ENCODE results near the gene WAC.
"Not testable (repeated sequence)": the region's sequence is repeated elsewhere in the genome, so short reads cannot be mapped to it uniquely, and the experiment has no call there.

The WAC gene

DNA sequence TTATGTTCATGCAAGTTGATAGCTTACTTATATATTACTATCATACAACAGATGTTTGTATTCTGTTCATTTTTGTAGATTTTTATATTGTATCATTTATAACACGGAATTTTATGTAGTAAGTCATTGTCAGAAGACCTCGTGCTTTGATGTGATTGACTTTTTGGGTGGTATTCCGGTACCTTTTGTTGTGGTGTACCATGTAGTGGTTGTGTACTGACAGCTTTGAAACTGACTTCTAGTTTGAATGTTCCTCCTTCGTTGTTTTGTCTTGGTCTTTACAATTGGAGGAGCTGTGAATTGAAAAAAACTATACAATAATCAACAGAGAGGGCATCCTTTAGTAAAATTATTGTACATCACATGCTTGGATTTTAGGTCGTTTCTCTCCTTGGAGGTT lies 61.5 kb downstream of the WAC start:
- H3K36me3 ChIP-seq (ENCODE audit: control insufficient read depth, insufficient read depth, low read length), result peaks cover 20% of the 10 kb centered on the region

GRCh38 chr10:28595613-28596012 lies 62.7 kb downstream of the WAC start:
- Histone ChIP-seq H3K4me3 (ENCODE audit: low read depth, low read length) (no peak overlapping the region), H3K4me1 (ENCODE audit: control insufficient read depth, insufficient read depth, low read length) (no peaks in the 10 kb centered on the region), H3K27me3 (ENCODE audit: control insufficient read depth, insufficient read depth, low read length) (no peaks in the 10 kb centered on the region), H3K9ac (ENCODE audit: low read depth, low read length) (no peak overlapping the region), H3K9me3 (ENCODE audit: control insufficient read depth, insufficient read depth, low read length) (no peaks in the 10 kb centered on the region), H3K36me3 (ENCODE audit: control insufficient read depth, insufficient read depth, low read length) (peaks cover 12% of the 10 kb centered on the region)

More for the DNA sequence above, 61.5 kb downstream of the WAC start:
- no peak overlapping the region for H3K9ac ChIP-seq (ENCODE audit: low read depth, low read length)
- H3K27me3 ChIP-seq (ENCODE audit: control insufficient read depth, insufficient read depth, low read length), result no peaks in the 10 kb centered on the region
- H3K4me3 ChIP-seq (ENCODE audit: low read depth, low read length), result no peak overlapping the region
- H3K4me1 ChIP-seq (ENCODE audit: control insufficient read depth, insufficient read depth, low read length), result no peaks in the 10 kb centered on the region
- no peaks in the 10 kb centered on the region for H3K9me3 ChIP-seq (ENCODE audit: control insufficient read depth, insufficient read depth, low read length)

DNA sequence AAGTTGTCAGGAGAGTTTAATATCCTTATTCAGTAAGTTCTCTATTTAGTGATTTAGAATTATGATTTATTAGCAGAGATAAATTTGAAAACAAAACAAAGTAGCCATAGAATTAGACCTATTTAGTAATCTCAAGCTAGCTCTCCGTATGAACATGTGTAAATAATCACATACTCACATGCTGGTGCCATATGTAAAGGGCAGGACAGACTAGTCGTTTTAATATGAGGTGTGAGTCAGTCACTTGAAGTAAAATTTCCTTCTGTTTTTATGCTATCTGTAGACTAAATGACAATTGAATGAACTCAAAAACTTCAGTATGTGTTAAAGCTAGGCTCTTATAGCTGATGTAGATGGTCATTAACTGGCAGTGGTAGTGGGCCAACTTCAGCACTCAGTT lies 67.1 kb downstream of the WAC start:
- Histone ChIP-seq H3K27me3 (ENCODE audit: control insufficient read depth, insufficient read depth, low read length) (no peaks in the 10 kb centered on the region), H3K36me3 (ENCODE audit: control insufficient read depth, insufficient read depth, low read length) (no peaks in the 10 kb centered on the region), H3K9ac (ENCODE audit: low read depth, low read length) (no peak overlapping the region), H3K9me3 (ENCODE audit: control insufficient read depth, insufficient read depth, low read length) (no peaks in the 10 kb centered on the region), H3K4me3 (ENCODE audit: low read depth, low read length) (no peak overlapping the region), H3K4me1 (ENCODE audit: control insufficient read depth, insufficient read depth, low read length) (no peaks in the 10 kb centered on the region)

GRCh38 chr10:28601012-28601411 lies 68.1 kb downstream of the WAC start:
- Histone ChIP-seq H3K9ac (ENCODE audit: low read depth, low read length) (no peak overlapping the region), H3K9me3 (ENCODE audit: control insufficient read depth, insufficient read depth, low read length) (no peaks in the 10 kb centered on the region), H3K27me3 (ENCODE audit: control insufficient read depth, insufficient read depth, low read length) (no peaks in the 10 kb centered on the region), H3K36me3 (ENCODE audit: control insufficient read depth, insufficient read depth, low read length) (no peaks in the 10 kb centered on the region), H3K4me1 (ENCODE audit: control insufficient read depth, insufficient read depth, low read length) (no peaks in the 10 kb centered on the region), H3K4me3 (ENCODE audit: low read depth, low read length) (no peak overlapping the region)

- Histone ChIP-seq H3K4me1 (ENCODE audit: control insufficient read depth, insufficient read depth, low read length) (no peaks in the 10 kb centered on the region), H3K4me3 (ENCODE audit: low read depth, low read length) (no peak overlapping the region), H3K36me3 (ENCODE audit: control insufficient read depth, insufficient read depth, low read length) (no peaks in the 10 kb centered on the region), H3K27me3 (ENCODE audit: control insufficient read depth, insufficient read depth, low read length) (no peaks in the 10 kb centered on the region), H3K9ac (ENCODE audit: low read depth, low read length) (no peak overlapping the region), H3K9me3 (ENCODE audit: control insufficient read depth, insufficient read depth, low read length) (no peaks in the 10 kb centered on the region)
Observed at GRCh38 chr10:28604567-28605536, 71.9 kb downstream of the WAC start.

GRCh38 chr10:28606568-28606967 lies 73.7 kb downstream of the WAC start:
- Histone ChIP-seq H3K9me3 (ENCODE audit: control insufficient read depth, insufficient read depth, low read length) (no peaks in the 10 kb centered on the region), H3K9ac (ENCODE audit: low read depth, low read length) (no peak overlapping the region), H3K4me1 (ENCODE audit: control insufficient read depth, insufficient read depth, low read length) (no peaks in the 10 kb centered on the region), H3K27me3 (ENCODE audit: control insufficient read depth, insufficient read depth, low read length) (no peaks in the 10 kb centered on the region), H3K4me3 (ENCODE audit: low read depth, low read length) (no peak overlapping the region), H3K36me3 (ENCODE audit: control insufficient read depth, insufficient read depth, low read length) (peaks cover 5% of the 10 kb centered on the region)

GRCh38 chr10:28609636-28610035 lies 76.7 kb downstream of the WAC start:
- not testable (repeated sequence) for H3K27me3 ChIP-seq (ENCODE audit: control insufficient read depth, insufficient read depth, low read length); H3K9ac ChIP-seq (ENCODE audit: low read depth, low read length); H3K4me1 ChIP-seq (ENCODE audit: control insufficient read depth, insufficient read depth, low read length); H3K4me3 ChIP-seq (ENCODE audit: low read depth, low read length); H3K9me3 ChIP-seq (ENCODE audit: control insufficient read depth, insufficient read depth, low read length)
- peaks cover 21% of the 10 kb centered on the region for H3K36me3 ChIP-seq (ENCODE audit: control insufficient read depth, insufficient read depth, low read length)

DNA sequence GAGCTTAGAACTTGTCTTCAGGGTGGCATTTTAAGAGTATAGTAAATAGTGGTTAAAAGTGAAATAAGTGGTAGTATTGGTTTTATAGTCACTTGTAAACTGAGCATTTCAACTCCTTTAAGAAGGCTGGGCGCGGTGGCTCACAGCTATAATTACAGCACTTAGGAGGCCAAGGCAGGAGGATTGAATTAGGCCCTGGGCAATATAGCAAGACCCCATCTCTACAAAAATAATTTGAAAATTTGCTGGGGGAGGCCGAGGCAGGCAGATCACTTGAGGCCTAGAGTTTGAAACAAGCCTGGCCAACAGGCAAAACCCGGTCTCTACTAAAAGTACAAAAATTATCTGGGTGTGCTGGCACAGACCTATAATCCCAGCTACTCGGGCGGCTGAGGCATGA lies 80.0 kb downstream of the WAC start:
- no peak overlapping the region for H3K4me3 ChIP-seq (ENCODE audit: low read depth, low read length)
- H3K9me3 ChIP-seq (ENCODE audit: control insufficient read depth, insufficient read depth, low read length), result no peaks in the 10 kb centered on the region
- no peaks in the 10 kb centered on the region for H3K27me3 ChIP-seq (ENCODE audit: control insufficient read depth, insufficient read depth, low read length)
- no peak overlapping the region for H3K9ac ChIP-seq (ENCODE audit: low read depth, low read length)
- H3K36me3 ChIP-seq (ENCODE audit: control insufficient read depth, insufficient read depth, low read length), result peaks cover 32% of the 10 kb centered on the region
- no peaks in the 10 kb centered on the region for H3K4me1 ChIP-seq (ENCODE audit: control insufficient read depth, insufficient read depth, low read length)

GRCh38 chr10:28616514-28616913 lies 83.6 kb downstream of the WAC start:
- H3K27me3 ChIP-seq (ENCODE audit: control insufficient read depth, insufficient read depth, low read length), result no peaks in the 10 kb centered on the region
- no peak overlapping the region for H3K9ac ChIP-seq (ENCODE audit: low read depth, low read length)
- no peak overlapping the region for H3K4me3 ChIP-seq (ENCODE audit: low read depth, low read length)
- H3K36me3 ChIP-seq (ENCODE audit: control insufficient read depth, insufficient read depth, low read length), result peaks cover 28% of the 10 kb centered on the region
- H3K9me3 ChIP-seq (ENCODE audit: control insufficient read depth, insufficient read depth, low read length), result no peaks in the 10 kb centered on the region
- H3K4me1 ChIP-seq (ENCODE audit: control insufficient read depth, insufficient read depth, low read length), result no peaks in the 10 kb centered on the region

DNA sequence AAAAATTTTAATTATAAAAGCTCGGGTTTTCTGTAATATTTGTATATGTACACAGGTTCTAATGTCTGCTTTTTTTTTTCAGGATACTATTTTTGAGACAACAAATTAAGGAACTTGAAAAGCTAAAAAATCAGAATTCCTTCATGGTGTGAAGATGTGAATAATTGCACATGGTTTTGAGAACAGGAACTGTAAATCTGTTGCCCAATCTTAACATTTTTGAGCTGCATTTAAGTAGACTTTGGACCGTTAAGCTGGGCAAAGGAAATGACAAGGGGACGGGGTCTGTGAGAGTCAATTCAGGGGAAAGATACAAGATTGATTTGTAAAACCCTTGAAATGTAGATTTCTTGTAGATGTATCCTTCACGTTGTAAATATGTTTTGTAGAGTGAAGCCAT lies 86.5 kb downstream of the WAC start:
- no peak overlapping the region for H3K9ac ChIP-seq (ENCODE audit: low read depth, low read length)
- peaks cover 11% of the 10 kb centered on the region for H3K36me3 ChIP-seq (ENCODE audit: control insufficient read depth, insufficient read depth, low read length)
- H3K4me3 ChIP-seq (ENCODE audit: low read depth, low read length), result no peak overlapping the region
- H3K9me3 ChIP-seq (ENCODE audit: control insufficient read depth, insufficient read depth, low read length), result no peaks in the 10 kb centered on the region
- no peaks in the 10 kb centered on the region for H3K4me1 ChIP-seq (ENCODE audit: control insufficient read depth, insufficient read depth, low read length)
- no peaks in the 10 kb centered on the region for H3K27me3 ChIP-seq (ENCODE audit: control insufficient read depth, insufficient read depth, low read length)

- Histone ChIP-seq H3K4me1 (ENCODE audit: control insufficient read depth, insufficient read depth, low read length) (no peaks in the 10 kb centered on the region), H3K27me3 (ENCODE audit: control insufficient read depth, insufficient read depth, low read length) (no peaks in the 10 kb centered on the region), H3K9ac (ENCODE audit: low read depth, low read length) (no peak overlapping the region), H3K4me3 (ENCODE audit: low read depth, low read length) (no peak overlapping the region), H3K36me3 (ENCODE audit: control insufficient read depth, insufficient read depth, low read length) (peaks cover 8% of the 10 kb centered on the region), H3K9me3 (ENCODE audit: control insufficient read depth, insufficient read depth, low read length) (no peaks in the 10 kb centered on the region)
Observed at GRCh38 chr10:28620251-28620650, 87.3 kb downstream of the WAC start.

- H3K4me3 ChIP-seq (ENCODE audit: low read depth, low read length), result no peak overlapping the region
Observed at GRCh38 chr10:28623483-28623882, 90.6 kb downstream of the WAC start.

More at GRCh38 chr10:28623483-28623882, 90.6 kb downstream of the WAC start:
- Histone ChIP-seq H3K9ac (ENCODE audit: low read depth, low read length) (no peak overlapping the region), H3K4me1 (ENCODE audit: control insufficient read depth, insufficient read depth, low read length) (no peaks in the 10 kb centered on the region), H3K36me3 (ENCODE audit: control insufficient read depth, insufficient read depth, low read length) (no peaks in the 10 kb centered on the region), H3K9me3 (ENCODE audit: control insufficient read depth, insufficient read depth, low read length) (no peaks in the 10 kb centered on the region), H3K27me3 (ENCODE audit: control insufficient read depth, insufficient read depth, low read length) (no peaks in the 10 kb centered on the region)
